Keratinocyte (primary cell): ENCODE measurements around the gene CELF2. TPM values are rescaled to one million over a fixed set of nuclear protein-coding genes. Genes with fewer than 3 reads are reported as not detected.

Source experiments
- DNase-seq: peaks from one replicate; pipeline ENCODE4 v3.0.0-alpha.2; 2011; ENCODE audit warnings: low read depth, missing footprints, low spot score
- FAIRE-seq: peaks from 2 replicates; lab custom pipeline; 2011; peaks lifted over from hg19 to GRCh38; lab: Jason Lieb, UNC
- H2AFZ ChIP-seq: 2 replicates; pipeline ENCODE4 v1.6.0; 2012; ENCODE audit warnings: low read length, control low read depth, inconsistent platforms; ENCODE audit not compliant: control insufficient read depth
- H3K27ac ChIP-seq: 2 replicates; pipeline ENCODE4 v1.5.1; 2011; ENCODE audit warnings: low read length; ENCODE audit not compliant: control insufficient read depth, insufficient read depth
- H3K27me3 ChIP-seq: 3 replicates; pipeline ENCODE4 v1.6.0; 2011; ENCODE audit warnings: low read length; ENCODE audit not compliant: control insufficient read depth, insufficient read depth; ENCODE audit errors: extremely low read depth
- H3K36me3 ChIP-seq, 2 experiments: 2 replicates in 1 of 2; 3 replicates in 1 of 2; pipeline ENCODE4 v1.5.1; 2011; ENCODE audit warnings: low read length in 2 of 2, mild to moderate bottlenecking in 1 of 2; ENCODE audit not compliant: control insufficient read depth in 2 of 2, insufficient read depth in 2 of 2; ENCODE audit errors: extremely low read depth in 1 of 2
- H3K4me1 ChIP-seq: 3 replicates; pipeline ENCODE4 v1.5.1; 2011; ENCODE audit warnings: low read length; ENCODE audit not compliant: control insufficient read depth, insufficient read depth; ENCODE audit errors: extremely low read depth
- H3K4me2 ChIP-seq: 3 replicates; pipeline ENCODE4 v1.6.0; 2011; ENCODE audit warnings: low read depth, low read length; ENCODE audit not compliant: control insufficient read depth, insufficient read depth; ENCODE audit errors: extremely low read depth
- H3K4me3 ChIP-seq, 3 experiments: fragments of 200-600 bp in 1 of 3; sonication (generic) in 1 of 3; 2 replicates in 2 of 3; 3 replicates in 1 of 3; pipeline ENCODE4 v1.5.1; 2011 to 2016; ENCODE audit warnings: low read length in 3 of 3, mild to moderate bottlenecking in 3 of 3, control low read depth in 2 of 3, inconsistent platforms in 1 of 3, low read depth in 1 of 3, mixed read lengths in 1 of 3, mixed run types in 1 of 3, moderate library complexity in 1 of 3; ENCODE audit not compliant: control insufficient read depth in 2 of 3, insufficient read depth in 2 of 3; ENCODE audit errors: extremely low read depth in 1 of 3
- H3K79me2 ChIP-seq: 2 replicates; pipeline ENCODE4 v1.6.0; 2012; ENCODE audit warnings: low read length; ENCODE audit not compliant: control insufficient read depth, insufficient read depth
- H3K9ac ChIP-seq: 3 replicates; pipeline ENCODE4 v1.6.0; 2011; ENCODE audit warnings: low read length; ENCODE audit not compliant: control insufficient read depth, insufficient read depth; ENCODE audit errors: extremely low read depth
- H3K9me1 ChIP-seq: 3 replicates; pipeline ENCODE4 v1.6.0; 2011; ENCODE audit warnings: low read length; ENCODE audit not compliant: control insufficient read depth, insufficient read depth; ENCODE audit errors: extremely low read depth
- H3K9me3 ChIP-seq: 2 replicates; pipeline ENCODE4 v1.5.1; 2012; ENCODE audit warnings: low read depth, low read length; ENCODE audit not compliant: control insufficient read depth
- H4K20me1 ChIP-seq: 3 replicates; pipeline ENCODE4 v1.6.0; 2011; ENCODE audit warnings: low read length; ENCODE audit not compliant: control insufficient read depth, insufficient read depth; ENCODE audit errors: extremely low read depth
- CTCF ChIP-seq, 3 experiments: IDR thresholded peaks in 1 of 3; conservative IDR thresholded peaks in 1 of 3; optimal IDR thresholded peaks in 1 of 3; 2 replicates in 2 of 3; 3 replicates in 1 of 3; pipeline versions ENCODE3 to v1.5.1; 2011; ENCODE audit warnings: low read length in 3 of 3, mild to moderate bottlenecking in 3 of 3, moderate library complexity in 2 of 3, control low read depth in 1 of 3, inconsistent platforms in 1 of 3; ENCODE audit not compliant: insufficient read depth in 2 of 3; ENCODE audit errors: extremely low read depth in 1 of 3
- EZH2 ChIP-seq: IDR thresholded peaks from one replicate; pipeline ENCODE4 v1.6.1; 2012; ENCODE audit warnings: inconsistent platforms, mild to moderate bottlenecking, low read length, moderate library complexity
- dilution Hi-C: fragments of 300-500 bp; cut with MboI; formaldehyde crosslinking; loops from one replicate; pipeline ENCODE4 v1.7.0; 2020; ENCODE audit warnings: low sequenced_read_pairs; ENCODE audit not compliant: extremely low pct_ligation_motif_present
- polyA plus RNA-seq, 5 experiments: library from polyadenylated mRNA; depleted of rRNA in 3 of 5; stranded (reverse) in 3 of 5; stranded (forward) in 1 of 5; unstranded in 1 of 5; fragments of >200 nt; gene quantifications; 1 replicate in 1 of 5; 2 replicates in 3 of 5; 3 replicates in 1 of 5; pipeline versions ENCODE4 v1.2.1 to v1.2.3, GENCODE V29; 2011 to 2012; ENCODE audit warnings: missing spikeins in 2 of 5, low read depth in 1 of 5, low replicate concordance in 1 of 5

Gene CELF2
- polyA plus RNA-seq, 1 donor (not counting 4 experiments of a cell fraction or from before 2014, with no cell fraction given) = 9.8 TPM

GRCh38 chr10:11358923-11359575 is 341.4 kb downstream of the CELF2 start:
- Histone ChIP-seq H3K36me3 (no peaks in the 10 kb centered on the region), H3K9ac (no peak overlapping the region), H3K4me1 (no peaks in the 10 kb centered on the region), H3K9me1 (no peaks in the 10 kb centered on the region), H4K20me1 (no peaks in the 10 kb centered on the region), H3K79me2 (no peaks in the 10 kb centered on the region), H3K27ac (no peak overlapping the region), H3K9me3 (no peaks in the 10 kb centered on the region), H3K27me3 (no peaks in the 10 kb centered on the region), H3K4me2 (no peak overlapping the region), H3K4me3 (no peak overlapping the region), H2AFZ (no peak overlapping the region)
- dilution Hi-C loops = no loop called here
- FAIRE-seq = no peak
- TF ChIP-seq EZH2 (no peak), CTCF (optimal IDR thresholded peaks at IDR 0.05 in 1 of 3, IDR thresholded peaks at IDR 0.05 in 1 of 3, conservative IDR thresholded peaks at IDR 0.05 in 1 of 3; ENCODE audit: extremely low read depth in 1 of 3, insufficient read depth in 2 of 3, low read length in 3 of 3) (no peak)
- no peak for DNase-seq

GRCh38 chr10:11359869-11360268 is 342.2 kb downstream of the CELF2 start:
- Histone ChIP-seq H2AFZ (no peak overlapping the region), H3K27ac (no peak overlapping the region), H3K9me1 (no peaks in the 10 kb centered on the region), H4K20me1 (no peaks in the 10 kb centered on the region), H3K4me1 (no peaks in the 10 kb centered on the region), H3K9ac (no peak overlapping the region), H3K9me3 (no peaks in the 10 kb centered on the region), H3K4me3 (no peak overlapping the region), H3K79me2 (no peaks in the 10 kb centered on the region), H3K4me2 (no peak overlapping the region), H3K36me3 (no peaks in the 10 kb centered on the region), H3K27me3 (no peaks in the 10 kb centered on the region)
- FAIRE-seq (no peak), DNase-seq (no peak)
- dilution Hi-C loops = no loop called here
- TF ChIP-seq EZH2 (no peak), CTCF (optimal IDR thresholded peaks at IDR 0.05 in 1 of 3, IDR thresholded peaks at IDR 0.05 in 1 of 3, conservative IDR thresholded peaks at IDR 0.05 in 1 of 3; ENCODE audit: extremely low read depth in 1 of 3, insufficient read depth in 2 of 3, low read length in 3 of 3) (no peak)
